ENCODE measurements around the gene SMAD3. TPM values are rescaled to one million over a fixed set of nuclear protein-coding genes. Genes with fewer than 3 reads are reported as not detected.

SMAD3 gene
- total and polyA plus RNA-seq, 10 of the 15 experiments (the other 5 are each of a cell fraction or from before 2014, with no cell fraction given), result 5.6 to 43.2 (median 16.0) TPM

- intact Hi-C loops (cut with micrococcal nuclease; ENCODE audit: unreplicated experiment) (no loop called here), in situ Hi-C loops (cut with MboI) (loop anchor here (25.0 kb wide), 1 partner anchor 1311 kb away; the partner anchor contains the start of gene DENND4A)
- peaks cover 68% of the 10 kb centered on the region for H3K4me1 ChIP-seq (ENCODE audit: control insufficient read depth, insufficient read depth, low read length)
- ATAC-seq (no peak), FAIRE-seq (no peak), DNase-seq (ENCODE audit: low read depth, low spot score) (no peak)
- no TSS peak for BruUV-seq (replicated peaks)
- no peak overlapping the region for H2AFZ ChIP-seq (ENCODE audit: control insufficient read depth, low read depth, low read length)
- TF ChIP-seq RAD51 (IDR thresholded peaks at IDR 0.05) (peak; percentile 50; the same call in 1 of the 2 replicates), ZNF687 (IDR thresholded peaks at IDR 0.05) (0 out of 2 replicates have a peak, but pooled peaks have one; percentile 39), SRF (IDR thresholded peaks at IDR 0.05; ENCODE audit: low read depth in 2 of 2, low read length in 2 of 2) (no peak), ETV6 (conservative IDR thresholded peaks at IDR 0.05 in 1 of 2, IDR thresholded peaks at IDR 0.05 in 1 of 2; ENCODE audit: borderline replicate concordance in 1 of 2, low read depth in 1 of 2) (no peak)
- H3K79me2 ChIP-seq (ENCODE audit: control insufficient read depth, insufficient read depth, low read length), result peaks cover 70% of the 10 kb centered on the region
- ChIA-PET SMC1A (ENCODE audit: uncharacterized antibody, unreplicated experiment) (interaction anchor here (0.7 to 6.2 kb wide), 8 partner anchors 10 to 63 kb away, joined by 3 to 58 read pairs (median 4); no protein-coding TSS in a partner anchor), CTCF (interaction anchor here (0.8 to 1.8 kb wide), 2 partner anchors 17 to 29 kb away, joined by 3 to 6 read pairs; no protein-coding TSS in a partner anchor), POLR2A (interaction anchor here (1.2 to 1.4 kb wide), 2 partner anchors 12 to 23 kb away, joined by 3 to 6 read pairs; no protein-coding TSS in a partner anchor), RAD21 (ENCODE audit: unreplicated experiment) (interaction anchor here (0.7 to 10.3 kb wide), 5 partner anchors 9 to 33 kb away, joined by 3 to 77 read pairs (median 4); partner anchors contain the start of gene SMAD3)
- peaks cover 7 to 26% of the 10 kb centered on the region in 2 experiments; a peak in 3 of 4 replicates for H3K36me3 ChIP-seq (ENCODE audit: control insufficient read depth in 2 of 2, insufficient read depth in 2 of 2, low read length in 1 of 2)
- H3K4me2 ChIP-seq (ENCODE audit: control insufficient read depth, insufficient read depth), result peak overlapping the region; percentile 30
- H3K4me3 ChIP-seq, result no peak overlapping the region
- H3K9ac ChIP-seq (ENCODE audit: control insufficient read depth, insufficient read depth, low read length), result peak overlapping the region; percentile 21; the same call in 1 of the 2 replicates
- peak overlapping the region; percentile 45 for H3K27ac ChIP-seq (ENCODE audit: control insufficient read depth, insufficient read depth)
- H3K9me3 ChIP-seq (replicated peaks; ENCODE audit: control insufficient read depth, insufficient read depth, low read length), result no peaks in the 10 kb centered on the region
- no peaks in the 10 kb centered on the region for H3K27me3 ChIP-seq (replicated peaks in 1 of 2; ENCODE audit: control insufficient read depth in 2 of 2, insufficient read depth in 2 of 2, low read length in 1 of 2)
- no peaks in the 10 kb centered on the region for H4K20me1 ChIP-seq (ENCODE audit: control insufficient read depth, insufficient read depth)
- 84% methylated on average over 14 of the region's 14 CpGs for WGBS (ENCODE audit: insufficient coverage, insufficient replicate concordance, low lambda C conversion rate, missing lambda C conversion rate)
Measured at GRCh38 chr15:67097930-67098740, 32.7 kb downstream of the SMAD3 start.
